GM18511 (cell line): ENCODE data around the gene TEX12.
"Not testable (repeated sequence)": the region's sequence is repeated elsewhere in the genome, so short reads cannot be mapped to it uniquely, and the experiment has no call there.

ENCODE experiments used
- ATAC-seq: cut with Tn5 transposase; IDR thresholded peaks from one replicate; pipeline ENCODE4 v1.9.1; 2021; ENCODE audit warnings: mild to moderate bottlenecking, moderate library complexity; ENCODE audit not compliant: unreplicated experiment

The TEX12 gene

GRCh38 chr11:112163875-112164685 is 3.1 kb upstream of the TEX12 start, which contains the start of gene IL18:
IL18 (minus strand) TSS chr11:112164094; CDS start chr11:112155053, 9,041 bp downstream.
- ATAC-seq = no peak

- ATAC-seq = no peak
These were observed 2.1 kb upstream of the TEX12 start for GRCh38 chr11:112165049-112165448.

GRCh38 chr11:112166562-112166961 is 610 bp upstream of the TEX12 start:
- no peak for ATAC-seq

- peak; percentile 82 for ATAC-seq
These were observed 5.3 kb downstream of the TEX12 start for GRCh38 chr11:112172362-112172994.

GRCh38 chr11:112173152-112173551 is 6.0 kb downstream of the TEX12 start:
- no peak for ATAC-seq

GRCh38 chr11:112174789-112175598 is 7.8 kb downstream of the TEX12 start, which contains the start of gene BCO2:
BCO2 (plus strand) TSS chr11:112175512; CDS start chr11:112175602, 90 bp downstream.
- ATAC-seq = peak; percentile 48

- ATAC-seq = no peak
These were observed 8.4 kb downstream of the TEX12 start for GRCh38 chr11:112175599-112175952.

GRCh38 chr11:112176077-112176476 is 8.9 kb downstream of the TEX12 start:
- no peak for ATAC-seq

GRCh38 chr11:112177589-112177988 is 10.4 kb downstream of the TEX12 start:
- ATAC-seq = no peak

- no peak for ATAC-seq
These were observed 11.3 kb downstream of the TEX12 start for GRCh38 chr11:112178428-112178827.

- ATAC-seq = no peak
These were observed 11.8 kb downstream of the TEX12 start for GRCh38 chr11:112178936-112179335.

GRCh38 chr11:112179601-112180000 is 12.4 kb downstream of the TEX12 start:
- ATAC-seq = peak; percentile 89

- ATAC-seq = no peak
These were observed 15.7 kb downstream of the TEX12 start for GRCh38 chr11:112182867-112183266.

GRCh38 chr11:112185883-112186282 is 18.7 kb downstream of the TEX12 start:
- no peak for ATAC-seq

- no peak for ATAC-seq
These were observed 19.1 kb downstream of the TEX12 start for GRCh38 chr11:112186304-112186703.

GRCh38 chr11:112195113-112195512 is 27.9 kb downstream of the TEX12 start:
- ATAC-seq = not testable (repeated sequence)

- no peak for ATAC-seq
These were observed 28.8 kb downstream of the TEX12 start for GRCh38 chr11:112195951-112196351.

GRCh38 chr11:112196519-112197087 is 29.4 kb downstream of the TEX12 start:
- ATAC-seq = no peak

- ATAC-seq = not testable (repeated sequence)
These were observed 31.9 kb downstream of the TEX12 start for GRCh38 chr11:112199101-112199500.

GRCh38 chr11:112200252-112200651 is 33.1 kb downstream of the TEX12 start:
- ATAC-seq = no peak

GRCh38 chr11:112206071-112206470 is 38.9 kb downstream of the TEX12 start:
- no peak for ATAC-seq
